RWPE1 (cell line): ENCODE measurements around the gene CAPZA2.
"Not testable (repeated sequence)": the region's sequence is repeated elsewhere in the genome, so short reads cannot be mapped to it uniquely, and the experiment has no call there.

Experiments
- CTCF ChIA-PET: fragments of 350-600 bp; sonication (Branson Sonifier 250); formaldehyde crosslinking; extraction: SDS; loops from one replicate; lab custom pipeline; 2021; lab: Yijun Ruan, JAX
- POLR2A ChIA-PET: fragments of 400-600 bp; formaldehyde crosslinking; extraction: SDS; loops from one replicate; lab custom pipeline; 2020; ENCODE audit warnings: antibody characterized with exemption; ENCODE audit not compliant: low non-redundant PET; lab: Yijun Ruan, JAX
- DNase-seq: peaks from one replicate; pipeline ENCODE4 v3.0.0; 2012; ENCODE audit warnings: low spot score
- H3K27ac ChIP-seq: fragments of 450-650 bp; 2 replicates; pipeline ENCODE4 v1.5.1; 2017
- TF ChIP-seq, protein P1 (sequence below): fragments of 450-650 bp; conservative IDR thresholded peaks from 2 replicates; pipeline ENCODE4 v1.5.1; 2017; ENCODE audit warnings: low read depth, mild to moderate bottlenecking

The CAPZA2 gene

DNA sequence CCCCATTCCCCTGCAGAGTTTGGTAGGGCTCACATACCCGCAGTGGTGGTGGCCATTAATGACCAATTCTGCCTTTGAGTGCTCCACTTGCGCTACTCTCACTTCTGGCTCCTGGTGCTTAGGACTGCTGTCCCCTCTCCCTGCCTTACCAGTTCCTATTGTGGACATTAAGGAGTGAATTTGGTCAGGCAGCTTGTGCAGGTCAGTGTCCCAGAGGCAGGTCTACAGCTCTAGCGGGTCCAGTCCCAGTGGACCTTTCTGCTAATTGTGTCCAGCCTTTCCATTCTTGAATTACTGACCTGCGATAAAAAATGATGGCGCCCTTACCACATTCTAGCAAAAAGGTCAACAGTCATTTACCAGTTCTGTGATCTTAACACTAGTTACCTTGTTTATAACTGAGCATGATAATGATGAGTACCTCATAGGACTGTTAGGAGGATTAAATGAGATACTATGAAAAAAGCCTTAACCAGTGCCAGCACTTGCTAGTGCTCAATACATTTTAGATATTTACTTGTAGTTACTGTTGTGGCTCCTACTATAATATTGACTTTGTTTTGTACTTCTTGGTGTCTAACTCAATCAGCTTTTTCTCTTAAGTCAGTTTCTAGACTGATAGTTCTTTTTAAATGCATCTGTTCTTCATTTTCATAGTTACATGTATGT, 105.0 kb downstream of the CAPZA2 start:
- POLR2A ChIA-PET, result no interaction called here

DNA sequence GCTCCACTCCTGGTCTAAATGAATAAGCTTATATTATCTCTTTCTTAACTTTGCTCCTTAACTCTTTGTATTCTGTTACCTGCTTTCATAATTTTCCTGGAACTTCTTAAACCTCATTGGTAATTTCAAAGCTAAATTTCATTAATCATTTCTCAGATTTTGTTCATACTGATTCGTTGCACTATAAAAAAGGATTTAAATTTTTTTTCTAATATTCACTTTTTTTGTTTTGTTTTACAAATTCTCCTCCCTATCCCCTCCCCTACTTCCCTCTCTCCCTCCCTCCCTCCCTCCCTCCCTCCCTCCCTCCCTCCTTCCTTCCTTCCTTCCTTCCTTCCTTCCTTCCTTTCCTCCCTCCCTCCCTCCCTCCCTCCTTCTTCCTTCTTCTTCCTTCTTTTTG, 105.6 kb downstream of the CAPZA2 start:
- POLR2A ChIA-PET, result no interaction called here
- no peak for DNase-seq
- H3K27ac ChIP-seq, result no peak overlapping the region
- TF ChIP-seq, protein P1, sequence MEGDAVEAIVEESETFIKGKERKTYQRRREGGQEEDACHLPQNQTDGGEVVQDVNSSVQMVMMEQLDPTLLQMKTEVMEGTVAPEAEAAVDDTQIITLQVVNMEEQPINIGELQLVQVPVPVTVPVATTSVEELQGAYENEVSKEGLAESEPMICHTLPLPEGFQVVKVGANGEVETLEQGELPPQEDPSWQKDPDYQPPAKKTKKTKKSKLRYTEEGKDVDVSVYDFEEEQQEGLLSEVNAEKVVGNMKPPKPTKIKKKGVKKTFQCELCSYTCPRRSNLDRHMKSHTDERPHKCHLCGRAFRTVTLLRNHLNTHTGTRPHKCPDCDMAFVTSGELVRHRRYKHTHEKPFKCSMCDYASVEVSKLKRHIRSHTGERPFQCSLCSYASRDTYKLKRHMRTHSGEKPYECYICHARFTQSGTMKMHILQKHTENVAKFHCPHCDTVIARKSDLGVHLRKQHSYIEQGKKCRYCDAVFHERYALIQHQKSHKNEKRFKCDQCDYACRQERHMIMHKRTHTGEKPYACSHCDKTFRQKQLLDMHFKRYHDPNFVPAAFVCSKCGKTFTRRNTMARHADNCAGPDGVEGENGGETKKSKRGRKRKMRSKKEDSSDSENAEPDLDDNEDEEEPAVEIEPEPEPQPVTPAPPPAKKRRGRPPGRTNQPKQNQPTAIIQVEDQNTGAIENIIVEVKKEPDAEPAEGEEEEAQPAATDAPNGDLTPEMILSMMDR, result no peak
- CTCF ChIA-PET, result interaction anchor here (0.8 kb wide), 1 partner anchor 21 kb away, joined by 3 read pairs; no protein-coding TSS in a partner anchor

More for the DNA sequence above, 105.0 kb downstream of the CAPZA2 start:
- H3K27ac ChIP-seq, result no peak overlapping the region
- TF ChIP-seq, protein P1, result no peak
- CTCF ChIA-PET, result interaction anchor here (0.8 kb wide), 1 partner anchor 21 kb away, joined by 3 read pairs; no protein-coding TSS in a partner anchor
- DNase-seq, result no peak

DNA sequence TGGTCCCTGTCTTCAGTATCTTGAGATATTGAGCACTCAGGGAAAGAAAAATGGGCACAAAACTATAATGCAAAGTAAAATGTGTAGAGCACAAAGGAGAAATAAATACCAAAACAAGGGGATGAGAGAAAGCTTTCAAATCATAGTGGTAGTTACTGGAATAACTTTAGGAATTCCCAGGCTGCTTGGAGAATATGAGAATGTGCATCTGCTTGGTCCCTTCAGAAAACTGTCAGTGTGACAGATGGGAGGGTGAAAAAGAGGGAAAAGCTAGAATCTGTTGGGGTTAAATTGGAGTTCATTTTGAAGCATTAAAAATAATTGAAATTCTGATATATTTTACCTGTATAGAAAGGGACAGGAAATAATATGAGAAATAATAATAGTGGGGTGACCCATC, 106.2 kb downstream of the CAPZA2 start:
- CTCF ChIA-PET, result no interaction called here

DNA sequence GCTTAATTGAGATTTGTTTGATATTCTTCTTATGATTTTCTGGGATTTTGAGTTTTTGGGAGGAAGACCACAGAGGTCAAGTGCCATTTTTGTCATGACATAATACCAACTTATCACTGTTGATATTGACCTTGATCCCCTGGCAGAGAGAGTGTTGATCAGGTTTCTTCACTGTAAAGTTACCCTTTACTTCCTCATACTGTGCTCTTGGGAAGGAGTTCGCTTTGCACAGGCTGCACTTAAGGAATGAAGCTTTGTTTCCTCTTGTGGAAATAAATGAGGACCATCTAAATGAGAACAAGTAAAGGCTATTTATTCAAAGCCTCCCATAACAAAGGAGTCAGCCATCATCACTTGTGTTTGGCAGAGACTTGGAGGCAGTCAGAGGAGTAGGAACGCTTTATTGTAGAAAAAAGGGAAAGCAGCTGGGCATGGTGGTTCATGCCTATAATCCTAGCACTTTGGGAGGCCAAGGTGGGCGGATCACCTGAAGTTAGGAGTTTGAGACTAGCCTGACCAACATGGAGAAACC, 107.0 kb downstream of the CAPZA2 start:
- no peak overlapping the region for H3K27ac ChIP-seq
- CTCF ChIA-PET, result no interaction called here
- POLR2A ChIA-PET, result no interaction called here
- DNase-seq, result no peak
- TF ChIP-seq, protein P1, result no peak

More for the DNA sequence above, 106.2 kb downstream of the CAPZA2 start:
- POLR2A ChIA-PET, result no interaction called here
- TF ChIP-seq, protein P1, result no peak
- no peak for DNase-seq
- no peak overlapping the region for H3K27ac ChIP-seq

DNA sequence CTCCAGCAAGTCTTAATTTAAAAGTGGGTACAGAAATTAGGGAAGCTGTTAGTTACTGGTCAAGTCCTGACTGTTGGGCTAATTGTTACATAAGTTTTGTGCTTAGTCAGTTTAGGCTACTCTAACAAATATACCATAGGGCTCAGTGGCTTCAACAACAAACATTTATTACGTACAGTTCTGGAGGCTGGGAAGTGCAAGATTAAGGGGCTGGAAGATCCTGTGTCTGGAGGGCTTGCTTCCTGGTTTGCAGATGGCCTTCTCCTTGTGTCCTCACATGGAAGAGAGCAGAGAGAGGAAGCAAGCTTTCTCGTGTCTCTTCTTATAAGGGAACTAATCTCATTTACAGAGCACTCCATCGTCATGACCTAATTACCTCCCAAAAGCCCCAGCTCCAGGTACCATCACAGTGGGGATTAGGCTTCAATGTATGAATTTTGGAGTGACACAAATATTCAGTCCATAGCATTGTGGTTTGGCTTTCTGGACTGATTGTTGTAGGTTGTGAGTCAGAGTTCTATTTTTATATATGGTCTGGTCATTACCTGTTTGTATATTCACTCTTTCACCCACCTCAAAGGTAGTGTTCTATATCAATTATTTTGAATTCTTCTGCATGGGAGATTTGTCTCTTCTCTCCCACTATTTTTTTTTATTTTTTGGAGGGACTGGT, 108.0 kb downstream of the CAPZA2 start:
- POLR2A ChIA-PET, result no interaction called here
- no peak overlapping the region for H3K27ac ChIP-seq
- TF ChIP-seq, protein P1, result no peak
- no peak for DNase-seq
- CTCF ChIA-PET, result no interaction called here

DNA sequence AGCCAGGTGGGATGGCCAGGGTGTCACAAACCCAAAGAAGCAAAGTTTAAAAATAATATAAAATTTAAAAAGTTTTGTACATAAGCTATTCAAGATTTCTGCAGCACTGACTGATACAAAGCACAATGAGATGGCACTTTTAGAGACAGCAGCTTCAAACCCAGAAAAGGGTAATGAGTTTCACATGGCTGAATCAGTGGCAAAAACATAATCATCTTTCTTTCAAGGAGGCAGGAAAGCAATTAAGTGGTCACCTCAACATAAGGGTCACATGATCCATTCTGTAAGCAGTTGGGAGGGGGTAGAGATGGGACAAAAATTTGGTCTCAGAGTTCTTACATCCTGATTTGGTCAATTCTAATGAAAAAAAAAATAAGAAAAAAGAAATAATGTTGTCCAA, 108.8 kb downstream of the CAPZA2 start:
- CTCF ChIA-PET, POLR2A ChIA-PET, H3K27ac ChIP-seq, DNase-seq: not testable (repeated sequence)
